ENCODE results near the gene ZBTB9. TPM values are rescaled to one million over a fixed set of nuclear protein-coding genes. Genes with fewer than 3 reads are reported as not detected.

ZBTB9 gene
- total RNA-seq, 1 experiment from 2014 or later: 11.2 TPM

GRCh38 chr6:33433001-33433543, 21.3 kb upstream of the ZBTB9 start:
- DNase-seq (ENCODE audit: low spot score): no peak

- no peak for DNase-seq (ENCODE audit: low spot score)
Measured at GRCh38 chr6:33433544-33434191, 20.7 kb upstream of the ZBTB9 start.

GRCh38 chr6:33434961-33435360, 19.4 kb upstream of the ZBTB9 start:
- no peak for DNase-seq (ENCODE audit: low spot score)

GRCh38 chr6:33437666-33438065, 16.7 kb upstream of the ZBTB9 start:
- DNase-seq (ENCODE audit: low spot score): no peak

- DNase-seq (ENCODE audit: low spot score): no peak
Measured at GRCh38 chr6:33438978-33439594, 15.3 kb upstream of the ZBTB9 start.

- DNase-seq (ENCODE audit: low spot score): no peak
Measured at GRCh38 chr6:33439956-33440648, 14.3 kb upstream of the ZBTB9 start.

- DNase-seq (ENCODE audit: low spot score): no peak
Measured at GRCh38 chr6:33440649-33441309, 13.6 kb upstream of the ZBTB9 start.

GRCh38 chr6:33441457-33441856, 12.9 kb upstream of the ZBTB9 start:
- no peak for DNase-seq (ENCODE audit: low spot score)

GRCh38 chr6:33442283-33442682, 12.1 kb upstream of the ZBTB9 start:
- no peak for DNase-seq (ENCODE audit: low spot score)

GRCh38 chr6:33443025-33443424, 11.4 kb upstream of the ZBTB9 start:
- DNase-seq (ENCODE audit: low spot score): no peak

GRCh38 chr6:33443619-33444504, 10.5 kb upstream of the ZBTB9 start:
- no peak for DNase-seq (ENCODE audit: low spot score)

GRCh38 chr6:33445119-33445603, 9.2 kb upstream of the ZBTB9 start:
- DNase-seq (ENCODE audit: low spot score): no peak

- DNase-seq (ENCODE audit: low spot score): no peak
Measured at GRCh38 chr6:33446356-33446755, 8.0 kb upstream of the ZBTB9 start.

GRCh38 chr6:33450434-33450833, 3.9 kb upstream of the ZBTB9 start:
- no peak for DNase-seq (ENCODE audit: low spot score)

- DNase-seq (ENCODE audit: low spot score): no peak
Measured at GRCh38 chr6:33451606-33452005, 2.8 kb upstream of the ZBTB9 start.

GRCh38 chr6:33452496-33452895, 1.9 kb upstream of the ZBTB9 start:
- no peak for DNase-seq (ENCODE audit: low spot score)

- DNase-seq (ENCODE audit: low spot score): peak; percentile 13
Measured at GRCh38 chr6:33453393-33454008, 875 bp upstream of the ZBTB9 start.

GRCh38 chr6:33455051-33455450, 675 bp downstream of the ZBTB9 start:
- DNase-seq (ENCODE audit: low spot score): no peak

- no peak for DNase-seq (ENCODE audit: low spot score)
Measured at GRCh38 chr6:33456156-33456555, 1.8 kb downstream of the ZBTB9 start.

GRCh38 chr6:33458676-33459075, 4.3 kb downstream of the ZBTB9 start:
- no peak for DNase-seq (ENCODE audit: low spot score)

- DNase-seq (ENCODE audit: low spot score): no peak
Measured at GRCh38 chr6:33459226-33459625, 4.8 kb downstream of the ZBTB9 start.

Data from HT-29 (cell line).